OCI-LY7 (cell line): ENCODE results near the gene DNAL4. TPM values are rescaled to one million over a fixed set of nuclear protein-coding genes. Genes with fewer than 3 reads are reported as not detected.
A peak's percentile ranks its signal among the peaks of the same experiment; 100 is the strongest.

Experiments
- BruUV-seq: library from RNA; stranded (reverse); fragments of 400-500 nt; replicated peaks from 2 replicates; lab custom pipeline; 2021; lab: Mats Ljungman, UMichigan
- CTCF ChIA-PET: fragments of 300-600 bp; sonication (Branson Sonifier 250); formaldehyde crosslinking; loops from one replicate; lab custom pipeline; 2022; ENCODE audit warnings: antibody characterized with exemption; ENCODE audit not compliant: unreplicated experiment; lab: Charles Lee
- POLR2A ChIA-PET: fragments of 300-600 bp; sonication (Branson Sonifier 250); formaldehyde crosslinking; loops from one replicate; lab custom pipeline; 2022; ENCODE audit warnings: antibody characterized with exemption; lab: Charles Lee
- DNase-seq: peaks from one replicate; pipeline ENCODE4 v3.0.0-alpha.2; 2015; ENCODE audit warnings: low spot score
- H2AFZ ChIP-seq: fragments of 200-600 bp; sonication (generic), shearing (Covaris generic); 2 replicates; pipeline ENCODE4 v1.6.1; 2014; ENCODE audit warnings: mild to moderate bottlenecking, antibody characterized with exemption, low read length, moderate library complexity
- H3K27ac ChIP-seq: fragments of 200-600 bp; sonication (generic); 2 replicates; pipeline ENCODE4 v1.5.1; 2014; ENCODE audit warnings: mixed run types, low read depth, mild to moderate bottlenecking, moderate library complexity, low read length, inconsistent platforms; ENCODE audit not compliant: poor library complexity, severe bottlenecking
- H3K36me3 ChIP-seq: fragments of 200-600 bp; sonication (generic); 2 replicates; pipeline ENCODE4 v1.6.1; 2014; ENCODE audit warnings: mild to moderate bottlenecking, antibody characterized with exemption, low read length, moderate library complexity, mixed read lengths; ENCODE audit not compliant: insufficient read depth
- H3K4me1 ChIP-seq: fragments of 200-600 bp; sonication (generic); 2 replicates; pipeline ENCODE4 v1.5.1; 2014; ENCODE audit warnings: mild to moderate bottlenecking, low read length; ENCODE audit not compliant: insufficient read depth, poor library complexity, severe bottlenecking
- H3K4me2 ChIP-seq: fragments of 200-600 bp; sonication (generic); 2 replicates; pipeline ENCODE4 v1.6.1; 2014; ENCODE audit warnings: mild to moderate bottlenecking, low read length
- H3K4me3 ChIP-seq: fragments of 200-600 bp; sonication (generic); 2 replicates; pipeline ENCODE4 v1.5.1; 2014; ENCODE audit warnings: mild to moderate bottlenecking, low read depth, low read length; ENCODE audit not compliant: poor library complexity, severe bottlenecking
- H3K79me2 ChIP-seq: fragments of 200-600 bp; sonication (generic); 2 replicates; pipeline ENCODE4 v1.6.1; 2016; ENCODE audit warnings: low read depth, mild to moderate bottlenecking, low read length, moderate library complexity, mixed read lengths; ENCODE audit not compliant: insufficient read depth
- H3K9me2 ChIP-seq: fragments of 200-600 bp; sonication (generic); 2 replicates; pipeline ENCODE4 v1.6.1; 2016; ENCODE audit warnings: mild to moderate bottlenecking, low read length, mixed read lengths; ENCODE audit not compliant: insufficient read depth
- H3K9me3 ChIP-seq: fragments of 200-600 bp; sonication (generic); 2 replicates; pipeline ENCODE4 v1.6.1; 2014; ENCODE audit warnings: mild to moderate bottlenecking, mixed run types, low read length, mixed read lengths
- H4K20me1 ChIP-seq: fragments of 200-600 bp; sonication (generic); 2 replicates; pipeline ENCODE4 v1.6.1; 2014; ENCODE audit warnings: mild to moderate bottlenecking, antibody characterized with exemption, low read length, moderate library complexity, mixed read lengths; ENCODE audit not compliant: insufficient read depth
- EZH2phosphoT487 ChIP-seq: fragments of 200-600 bp; sonication (generic); IDR thresholded peaks from 2 replicates; pipeline ENCODE4 v1.6.1; 2018; ENCODE audit warnings: low read depth, borderline replicate concordance, mild to moderate bottlenecking, mixed run types, antibody characterized with exemption, low read length, moderate library complexity, mixed read lengths
- intact Hi-C: fragments of 100-400 bp; cut with micrococcal nuclease; formaldehyde crosslinking; loops from one replicate; pipeline ENCODE4 v1.10.0; 2022; ENCODE audit not compliant: unreplicated experiment
- total RNA-seq, 2 experiments: library from RNA; depleted of rRNA in 1 of 2; stranded (reverse); fragments of >200 nt in 1 of 2; shearing (Covaris generic) in 1 of 2; gene quantifications; 2 replicates each; pipeline ENCODE4 v1.2.3, GENCODE V29; 2014 to 2022
- TF ChIP-seq, protein P1 (sequence below): fragments of 200-600 bp; sonication (generic); conservative IDR thresholded peaks from 2 replicates; pipeline ENCODE4 v1.5.1; 2014; ENCODE audit warnings: mild to moderate bottlenecking, antibody characterized with exemption, low read length, moderate library complexity, mixed read lengths

The DNAL4 gene
- total RNA-seq, 2 experiments from 2014 or later = 6.6 to 7.1 TPM

DNA sequence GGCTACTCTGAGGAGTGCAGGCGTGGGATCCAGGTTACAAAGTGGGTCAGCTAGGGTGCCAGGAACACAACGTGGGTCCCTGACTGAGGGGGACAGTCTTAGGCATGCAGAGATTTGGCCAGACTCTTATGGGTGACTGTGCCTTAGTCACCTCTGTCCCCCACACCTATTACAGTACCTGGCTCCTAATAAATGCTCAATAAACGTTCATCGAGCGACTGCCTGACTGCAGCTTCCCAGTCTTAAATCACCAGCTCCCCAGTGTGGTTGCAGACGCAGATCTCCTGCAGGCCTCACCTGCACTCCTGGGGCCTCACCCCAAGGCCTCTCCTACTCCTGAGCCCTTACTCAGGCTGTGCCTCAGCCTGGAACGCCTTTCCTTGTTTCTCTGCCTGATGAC lies 34.9 kb downstream of the DNAL4 start:
- ChIA-PET POLR2A (no interaction called here), CTCF (interaction anchor here (2.3 kb wide), 1 partner anchor 11 kb away, joined by 8 read pairs; no protein-coding TSS in a partner anchor)
- H4K20me1 ChIP-seq = no peaks in the 10 kb centered on the region
- no peak overlapping the region for H3K4me3 ChIP-seq
- BruUV-seq = no TSS peak
- intact Hi-C loops = loop anchor here (10.0 kb wide), 1 partner anchor 686 kb away; no protein-coding TSS in a partner anchor
- no peaks in the 10 kb centered on the region for H3K9me3 ChIP-seq
- no peak overlapping the region for H3K4me2 ChIP-seq
- peaks cover 29% of the 10 kb centered on the region for H3K4me1 ChIP-seq
- H3K9me2 ChIP-seq = no peaks in the 10 kb centered on the region
- no peak for TF ChIP-seq EZH2phosphoT487
- TF ChIP-seq, protein P1, sequence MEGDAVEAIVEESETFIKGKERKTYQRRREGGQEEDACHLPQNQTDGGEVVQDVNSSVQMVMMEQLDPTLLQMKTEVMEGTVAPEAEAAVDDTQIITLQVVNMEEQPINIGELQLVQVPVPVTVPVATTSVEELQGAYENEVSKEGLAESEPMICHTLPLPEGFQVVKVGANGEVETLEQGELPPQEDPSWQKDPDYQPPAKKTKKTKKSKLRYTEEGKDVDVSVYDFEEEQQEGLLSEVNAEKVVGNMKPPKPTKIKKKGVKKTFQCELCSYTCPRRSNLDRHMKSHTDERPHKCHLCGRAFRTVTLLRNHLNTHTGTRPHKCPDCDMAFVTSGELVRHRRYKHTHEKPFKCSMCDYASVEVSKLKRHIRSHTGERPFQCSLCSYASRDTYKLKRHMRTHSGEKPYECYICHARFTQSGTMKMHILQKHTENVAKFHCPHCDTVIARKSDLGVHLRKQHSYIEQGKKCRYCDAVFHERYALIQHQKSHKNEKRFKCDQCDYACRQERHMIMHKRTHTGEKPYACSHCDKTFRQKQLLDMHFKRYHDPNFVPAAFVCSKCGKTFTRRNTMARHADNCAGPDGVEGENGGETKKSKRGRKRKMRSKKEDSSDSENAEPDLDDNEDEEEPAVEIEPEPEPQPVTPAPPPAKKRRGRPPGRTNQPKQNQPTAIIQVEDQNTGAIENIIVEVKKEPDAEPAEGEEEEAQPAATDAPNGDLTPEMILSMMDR = no peak
- no peak overlapping the region for H3K27ac ChIP-seq
- peaks cover 3% of the 10 kb centered on the region; the same call in 1 of the 2 replicates for H3K79me2 ChIP-seq
- no peak overlapping the region for H2AFZ ChIP-seq
- DNase-seq = no peak
- no peaks in the 10 kb centered on the region for H3K36me3 ChIP-seq

DNA sequence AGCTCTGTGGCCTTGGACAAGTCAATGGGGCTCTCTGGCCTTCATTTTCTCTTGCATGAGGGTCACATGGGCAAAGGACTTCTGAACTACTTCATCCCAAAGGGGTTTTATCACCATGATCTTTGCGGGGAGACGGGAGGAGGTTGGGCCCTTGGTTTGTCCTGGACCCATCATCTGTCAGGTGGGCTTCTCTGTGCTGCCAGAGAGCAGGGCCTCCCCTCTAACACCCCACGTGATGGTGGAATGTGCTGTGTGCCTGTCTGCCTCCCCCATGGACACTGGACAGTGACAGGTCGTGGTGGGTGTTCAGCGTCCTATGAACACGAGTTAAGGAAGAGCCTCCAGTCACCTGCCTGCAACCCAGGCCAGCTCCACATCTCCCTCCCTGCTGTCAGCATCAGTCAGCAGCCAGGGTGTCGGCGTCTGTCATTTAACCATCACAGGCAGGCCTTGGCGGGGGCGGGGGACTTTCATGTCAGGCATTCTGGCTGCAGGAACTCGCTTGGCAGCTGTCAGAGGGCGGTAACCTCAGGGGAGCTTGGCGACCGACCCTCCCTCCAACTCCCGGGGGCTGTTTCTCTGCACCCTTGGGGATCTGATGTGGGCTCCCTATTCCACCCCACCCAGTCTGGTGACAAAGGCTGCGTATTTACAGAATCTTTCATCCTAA lies 35.5 kb downstream of the DNAL4 start:
- intact Hi-C loops = loop anchor here (10.0 kb wide), 1 partner anchor 686 kb away; no protein-coding TSS in a partner anchor
- Histone ChIP-seq H2AFZ (no peak overlapping the region), H4K20me1 (0 out of 2 replicates have a peak, but pooled peaks cover 4% of the 10 kb centered on the region), H3K79me2 (peaks cover 6% of the 10 kb centered on the region; the same call in 1 of the 2 replicates), H3K36me3 (no peaks in the 10 kb centered on the region), H3K9me2 (no peaks in the 10 kb centered on the region), H3K9me3 (no peaks in the 10 kb centered on the region), H3K27ac (no peak overlapping the region), H3K4me2 (peak overlapping the region; percentile 99), H3K4me3 (no peak overlapping the region), H3K4me1 (peaks cover 35% of the 10 kb centered on the region)
- ChIA-PET POLR2A (interaction anchor here (0.7 kb wide), 1 partner anchor 19 kb away, joined by 5 read pairs; no protein-coding TSS in a partner anchor), CTCF (interaction anchor here (2.3 kb wide), 1 partner anchor 11 kb away, joined by 8 read pairs; no protein-coding TSS in a partner anchor)
- TF ChIP-seq, protein P1 = no peak
- TF ChIP-seq EZH2phosphoT487 = no peak
- DNase-seq = no peak
- BruUV-seq = no TSS peak

DNA sequence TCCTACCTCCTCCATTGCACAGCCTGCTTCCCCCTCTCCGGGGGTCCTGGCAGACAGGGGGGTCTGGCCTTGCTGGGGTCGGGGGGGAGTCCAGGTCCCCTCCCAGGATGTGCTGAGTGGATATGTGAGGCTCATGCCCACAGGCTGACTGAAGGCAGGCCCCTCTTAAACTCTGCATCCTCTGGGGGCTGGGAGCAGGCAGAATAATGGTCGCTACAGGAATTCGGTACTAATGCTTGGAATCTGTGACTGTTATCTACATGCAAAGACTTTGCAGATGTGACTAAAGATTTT lies 36.5 kb downstream of the DNAL4 start:
- Histone ChIP-seq H3K4me3 (peak overlapping the region; percentile 94), H3K79me2 (peaks cover 6% of the 10 kb centered on the region; the same call in 1 of the 2 replicates), H3K4me2 (peak overlapping the region; percentile 99), H4K20me1 (0 out of 2 replicates have a peak, but pooled peaks cover 4% of the 10 kb centered on the region), H3K27ac (no peak overlapping the region), H2AFZ (no peak overlapping the region), H3K36me3 (peaks cover 7% of the 10 kb centered on the region), H3K9me2 (no peaks in the 10 kb centered on the region), H3K4me1 (peaks cover 38% of the 10 kb centered on the region), H3K9me3 (no peaks in the 10 kb centered on the region)
- TF ChIP-seq, protein P1 = no peak
- TF ChIP-seq EZH2phosphoT487 = no peak
- intact Hi-C loops = loop anchor here (2.0 to 10.0 kb wide), 2 partner anchors 53 to 687 kb away; partner anchors contain the start of gene GTPBP1
- DNase-seq = no peak
- POLR2A ChIA-PET = no interaction called here
- BruUV-seq = no TSS peak
- CTCF ChIA-PET = no interaction called here
